ENCODE results near the gene AGR2.
"Not testable (repeated sequence)": the region's sequence is repeated elsewhere in the genome, so short reads cannot be mapped to it uniquely, and the experiment has no call there.

Gene AGR2

DNA sequence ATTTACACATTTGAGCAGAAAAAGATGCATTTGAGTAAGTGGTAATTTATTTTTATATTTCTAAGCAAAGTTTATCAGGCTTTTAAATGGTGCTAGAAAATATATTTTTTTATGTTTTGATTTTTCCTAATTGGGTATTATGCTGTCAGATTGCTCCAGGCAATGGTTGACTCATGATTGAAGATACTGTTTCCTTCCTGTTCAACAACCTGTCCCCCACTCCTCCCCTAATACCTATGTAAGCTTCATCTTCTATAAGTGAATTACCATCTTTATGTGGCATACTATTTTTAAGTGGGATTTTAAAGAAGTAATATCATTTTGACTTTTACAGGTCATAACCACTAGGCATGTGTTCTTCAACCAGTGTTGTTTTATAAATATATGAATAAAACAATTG, 29.8 kb downstream of the AGR2 start:
- no peak for DNase-seq (ENCODE audit: low read depth in 3 of 3, low spot score in 1 of 3)

GRCh38 chr7:16774294-16774693, 30.5 kb downstream of the AGR2 start:
- no peak for DNase-seq (ENCODE audit: low read depth in 3 of 3, low spot score in 1 of 3)

GRCh38 chr7:16773884-16774283, 30.9 kb downstream of the AGR2 start:
- no peak for DNase-seq (ENCODE audit: low read depth in 3 of 3, low spot score in 1 of 3)

DNA sequence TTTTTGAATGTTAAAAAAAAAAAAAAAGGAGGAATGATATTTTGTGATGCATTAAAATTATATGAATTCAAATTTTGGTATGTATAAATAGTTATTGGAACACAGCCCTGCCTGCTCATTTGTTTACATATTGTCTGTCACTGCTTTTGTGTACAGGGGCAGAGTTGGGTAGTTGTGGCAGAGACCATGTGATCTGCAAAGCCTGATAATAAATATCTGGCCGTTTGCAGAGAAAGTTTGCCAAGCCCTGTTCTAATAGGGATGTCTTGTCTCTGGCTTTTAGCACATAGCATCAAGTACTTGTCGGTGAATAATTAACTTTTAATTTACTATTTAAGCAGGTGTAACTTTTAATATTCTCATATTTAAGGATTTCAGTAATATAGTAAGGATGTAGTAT, 31.5 kb downstream of the AGR2 start:
- no peak for DNase-seq (ENCODE audit: low read depth in 3 of 3, low spot score in 1 of 3)

DNA sequence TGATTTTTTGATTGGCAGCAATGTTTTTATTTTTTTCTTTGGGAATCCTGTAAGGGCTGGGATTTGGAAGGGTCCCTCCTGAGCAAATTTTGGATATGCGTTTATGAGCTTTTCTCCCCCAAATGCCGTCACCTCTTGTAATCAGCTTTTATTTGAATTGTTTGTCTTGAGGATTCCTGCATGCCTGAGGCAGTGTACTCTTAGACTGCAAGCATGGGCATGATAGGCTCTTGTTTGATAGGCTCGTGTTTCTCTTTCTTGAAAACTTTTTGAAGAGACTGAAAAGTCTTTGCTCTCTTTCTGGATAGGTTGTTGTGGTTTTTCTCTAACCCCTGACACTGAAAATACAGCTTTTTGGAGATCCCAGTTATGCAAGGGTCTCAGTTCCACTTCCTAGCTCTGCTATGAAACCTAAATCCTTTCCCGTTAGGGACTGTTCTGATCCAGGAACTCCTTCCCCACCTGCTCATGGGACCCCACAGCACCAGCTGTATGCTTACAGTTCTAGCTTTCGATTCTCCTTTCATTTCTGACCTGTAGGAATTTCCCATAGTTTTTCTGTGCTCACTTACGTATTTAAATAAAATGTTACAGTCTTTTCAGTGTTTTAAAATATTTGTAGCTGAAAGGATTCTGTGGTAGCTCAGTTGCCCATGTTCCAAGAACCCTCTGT, 34.0 kb downstream of the AGR2 start:
- no peak for DNase-seq (ENCODE audit: low read depth in 3 of 3, low spot score in 1 of 3)

DNA sequence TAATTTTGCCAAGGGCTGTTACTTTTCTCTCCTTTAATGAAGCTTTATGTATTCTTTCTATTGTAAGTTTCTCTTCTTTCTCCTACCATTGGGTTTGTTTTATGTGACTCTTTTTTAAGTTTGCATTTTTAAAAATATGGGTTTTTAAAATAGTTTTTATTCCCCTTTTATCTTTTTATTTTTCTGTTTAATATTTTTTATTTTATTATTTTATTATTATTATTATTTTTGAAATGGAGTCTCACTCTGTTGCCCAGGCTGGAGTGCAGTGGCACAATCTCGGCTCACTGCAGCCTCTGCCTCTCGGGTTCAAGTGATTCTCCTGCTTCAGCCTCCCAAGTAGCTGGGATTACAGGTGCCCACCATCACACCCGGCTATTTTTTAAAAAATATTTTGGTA, 34.8 kb downstream of the AGR2 start:
- DNase-seq (ENCODE audit: low read depth in 3 of 3, low spot score in 1 of 3) = not testable (repeated sequence)

GRCh38 chr7:16765436-16765859, 39.4 kb downstream of the AGR2 start:
- DNase-seq (ENCODE audit: low read depth in 3 of 3, low spot score in 1 of 3) = no peak

DNA sequence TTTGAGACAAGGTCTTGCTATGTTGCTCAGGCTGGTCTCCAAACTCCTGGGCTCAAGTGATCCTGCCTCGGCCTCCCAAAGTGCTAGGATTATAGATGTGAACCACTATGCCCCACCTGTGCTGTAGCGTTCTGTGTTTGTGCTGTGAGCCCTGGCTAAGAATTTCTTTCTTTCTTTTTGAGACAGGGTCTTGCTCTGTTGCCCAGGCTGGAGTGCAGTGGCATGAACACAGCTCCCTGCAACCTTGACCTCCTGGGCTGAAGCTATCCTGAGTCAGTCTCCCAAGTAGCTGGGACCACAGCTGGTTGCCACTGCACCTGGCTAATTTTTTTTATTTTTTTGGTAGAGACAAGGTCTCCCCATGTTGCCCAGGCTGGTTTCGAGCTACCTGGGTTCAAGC, 39.9 kb downstream of the AGR2 start:
- no peak for DNase-seq (ENCODE audit: low read depth in 3 of 3, low spot score in 1 of 3)

DNA sequence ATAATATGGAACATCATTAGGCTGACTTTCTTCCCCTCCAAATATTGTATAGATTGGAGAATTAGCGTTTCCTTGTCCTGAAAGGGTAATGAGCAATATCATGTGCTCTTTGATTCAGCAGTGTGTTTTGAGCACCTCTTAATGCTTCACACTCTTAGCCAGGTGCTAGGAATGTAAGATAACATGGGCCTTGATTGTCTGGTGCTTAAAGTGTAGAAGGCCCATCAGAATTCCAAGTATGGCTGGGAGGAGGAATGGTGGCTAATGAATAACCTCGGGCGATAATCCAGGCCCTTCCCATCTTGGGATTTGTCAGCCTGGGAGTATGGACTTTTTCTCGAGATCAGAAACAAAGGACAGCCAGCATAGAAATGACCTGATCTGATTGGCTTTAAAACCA, 42.6 kb downstream of the AGR2 start:
- DNase-seq (ENCODE audit: low read depth in 3 of 3, low spot score in 1 of 3) = no peak

- no peak for DNase-seq (ENCODE audit: low read depth in 3 of 3, low spot score in 1 of 3)
These were observed 45.0 kb downstream of the AGR2 start for GRCh38 chr7:16759840-16760239.

- no peak for DNase-seq (ENCODE audit: low read depth in 3 of 3, low spot score in 1 of 3)
These were observed 45.9 kb downstream of the AGR2 start for GRCh38 chr7:16758631-16759611.

DNA sequence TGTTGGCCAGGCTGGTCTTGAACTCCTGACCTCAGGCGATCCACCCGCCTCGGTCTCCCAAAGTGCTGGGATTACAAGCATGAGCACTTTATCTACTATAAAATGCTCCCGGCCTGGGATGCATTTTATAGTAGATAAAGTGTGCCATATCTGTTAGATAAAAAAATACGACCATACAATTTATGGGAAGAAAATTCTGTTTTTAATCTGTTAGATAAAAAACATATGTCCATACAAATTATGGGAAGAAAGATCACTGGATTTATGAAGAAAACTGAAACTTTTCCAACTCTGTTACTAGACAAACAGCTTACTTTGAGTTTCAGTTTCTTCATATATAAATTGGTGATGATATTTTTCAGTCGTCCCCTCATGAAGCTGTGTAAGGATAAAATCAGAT, 46.8 kb downstream of the AGR2 start:
- DNase-seq (ENCODE audit: low read depth in 3 of 3, low spot score in 1 of 3) = no peak

- DNase-seq (ENCODE audit: low read depth in 3 of 3, low spot score in 1 of 3) = no peak
These were observed 49.4 kb downstream of the AGR2 start for GRCh38 chr7:16755397-16755796.

DNA sequence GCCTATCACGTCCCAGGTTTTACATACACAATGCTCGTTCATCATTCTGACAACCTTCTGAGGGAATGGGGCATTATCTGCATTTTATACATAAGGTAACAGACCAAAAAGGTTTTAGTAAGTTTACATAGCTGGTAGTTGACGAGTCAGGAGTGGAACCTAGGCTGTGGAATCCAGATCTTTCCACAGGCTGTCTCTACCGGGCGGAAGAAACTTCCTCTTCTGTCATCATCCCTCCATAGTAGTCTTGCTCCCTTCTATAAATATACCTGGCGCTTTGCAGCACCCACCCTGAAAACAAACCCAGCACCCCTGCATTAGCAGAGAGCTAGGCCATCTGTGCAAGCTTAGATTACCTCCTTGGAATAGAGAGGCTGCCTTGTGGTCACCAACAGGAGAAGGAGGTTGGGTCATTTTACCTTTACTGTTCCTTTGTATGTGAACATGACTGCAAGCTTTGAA, 49.9 kb downstream of the AGR2 start:
- no peak for DNase-seq (ENCODE audit: low read depth in 3 of 3, low spot score in 1 of 3)

DNA sequence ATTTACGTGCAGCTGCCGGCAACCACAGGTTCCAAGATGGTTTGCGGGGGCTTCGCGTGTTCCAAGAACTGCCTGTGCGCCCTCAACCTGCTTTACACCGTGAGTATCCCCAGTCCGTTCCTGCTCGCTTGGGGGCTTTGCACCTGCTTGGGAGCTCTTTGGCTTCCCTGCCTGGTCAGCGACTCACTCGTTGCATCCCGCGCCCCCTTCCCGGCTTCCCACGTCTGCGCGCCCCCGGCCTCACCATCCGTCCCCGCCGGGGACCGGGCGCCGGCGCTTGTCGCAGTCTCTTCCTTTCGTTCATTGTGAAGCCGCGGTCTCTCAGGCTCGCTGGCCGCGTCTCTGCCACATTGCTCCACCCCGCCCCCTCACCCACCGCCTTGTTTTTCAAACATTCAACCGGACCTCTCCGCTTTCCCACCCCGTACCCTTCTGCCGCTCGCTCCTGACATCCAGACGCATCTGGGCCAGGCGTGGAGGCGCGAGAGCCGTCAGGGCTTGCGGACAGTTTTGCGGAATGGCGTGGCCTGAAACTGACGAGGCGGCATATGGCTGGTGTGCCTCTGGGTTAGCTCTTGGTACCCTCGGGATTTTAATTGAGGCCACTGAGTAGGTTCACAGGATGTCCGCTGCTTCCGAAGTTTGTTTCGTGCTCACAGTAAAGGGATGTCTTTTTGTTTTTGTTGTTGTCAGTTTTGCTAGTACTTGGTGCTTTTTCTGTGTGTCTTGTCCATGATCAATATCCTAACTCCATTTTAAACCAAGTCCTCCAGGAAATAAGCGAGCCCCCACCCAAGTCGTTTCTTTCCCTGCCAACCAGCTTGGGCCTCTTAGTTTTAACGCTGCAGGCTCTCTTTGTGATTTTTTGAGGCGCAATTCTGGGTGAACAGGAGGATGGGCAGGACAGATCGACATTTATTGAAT, 50.6 kb downstream of the AGR2 start:
- no peak for DNase-seq (ENCODE audit: low read depth in 3 of 3, low spot score in 1 of 3)

- DNase-seq (ENCODE audit: low read depth in 3 of 3, low spot score in 1 of 3) = peak in 1 of 3 donors; percentile 25
These were observed 51.5 kb downstream of the AGR2 start, which contains the start of gene TSPAN13 for GRCh38 chr7:16753102-16753931. Gene TSPAN13, plus strand, starts transcription at chr7:16753755. Its CDS starts 213 bp downstream, at chr7:16753968.

- DNase-seq (ENCODE audit: low read depth in 3 of 3, low spot score in 1 of 3) = no peak
These were observed 57.7 kb downstream of the AGR2 start for GRCh38 chr7:16747102-16747501.

GRCh38 chr7:16745645-16746044, 59.2 kb downstream of the AGR2 start:
- no peak for DNase-seq (ENCODE audit: low read depth in 3 of 3, low spot score in 1 of 3)

- no peak for DNase-seq (ENCODE audit: low read depth in 3 of 3, low spot score in 1 of 3)
These were observed 60.1 kb downstream of the AGR2 start for GRCh38 chr7:16744518-16745250.
